ENCODE data around the gene PPP1R13B. TPM values are rescaled to one million over a fixed set of nuclear protein-coding genes. Genes with fewer than 3 reads are reported as not detected.

Gene PPP1R13B
- total RNA-seq, 1 donor from 2014 or later: 53.0 TPM

- Mint-ChIP-seq H3K27ac (no peak overlapping the region), H3K9me3 (no peaks in the 10 kb centered on the region), H3K27me3 (ENCODE audit: low read depth) (no peaks in the 10 kb centered on the region), H3K36me3 (peaks cover 13% of the 10 kb centered on the region), H3K4me3 (no peak overlapping the region), H3K4me1 (no peaks in the 10 kb centered on the region)
- TF ChIP-seq, protein P1, sequence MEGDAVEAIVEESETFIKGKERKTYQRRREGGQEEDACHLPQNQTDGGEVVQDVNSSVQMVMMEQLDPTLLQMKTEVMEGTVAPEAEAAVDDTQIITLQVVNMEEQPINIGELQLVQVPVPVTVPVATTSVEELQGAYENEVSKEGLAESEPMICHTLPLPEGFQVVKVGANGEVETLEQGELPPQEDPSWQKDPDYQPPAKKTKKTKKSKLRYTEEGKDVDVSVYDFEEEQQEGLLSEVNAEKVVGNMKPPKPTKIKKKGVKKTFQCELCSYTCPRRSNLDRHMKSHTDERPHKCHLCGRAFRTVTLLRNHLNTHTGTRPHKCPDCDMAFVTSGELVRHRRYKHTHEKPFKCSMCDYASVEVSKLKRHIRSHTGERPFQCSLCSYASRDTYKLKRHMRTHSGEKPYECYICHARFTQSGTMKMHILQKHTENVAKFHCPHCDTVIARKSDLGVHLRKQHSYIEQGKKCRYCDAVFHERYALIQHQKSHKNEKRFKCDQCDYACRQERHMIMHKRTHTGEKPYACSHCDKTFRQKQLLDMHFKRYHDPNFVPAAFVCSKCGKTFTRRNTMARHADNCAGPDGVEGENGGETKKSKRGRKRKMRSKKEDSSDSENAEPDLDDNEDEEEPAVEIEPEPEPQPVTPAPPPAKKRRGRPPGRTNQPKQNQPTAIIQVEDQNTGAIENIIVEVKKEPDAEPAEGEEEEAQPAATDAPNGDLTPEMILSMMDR (IDR thresholded peaks at IDR 0.05; ENCODE audit: unreplicated experiment): no peak
- no peak for DNase-seq (ENCODE audit: low spot score in 2 of 2, unreplicated experiment in 2 of 2)
These were observed 159.7 kb downstream of the PPP1R13B start for GRCh38 chr14:103687712-103688111.

DNA sequence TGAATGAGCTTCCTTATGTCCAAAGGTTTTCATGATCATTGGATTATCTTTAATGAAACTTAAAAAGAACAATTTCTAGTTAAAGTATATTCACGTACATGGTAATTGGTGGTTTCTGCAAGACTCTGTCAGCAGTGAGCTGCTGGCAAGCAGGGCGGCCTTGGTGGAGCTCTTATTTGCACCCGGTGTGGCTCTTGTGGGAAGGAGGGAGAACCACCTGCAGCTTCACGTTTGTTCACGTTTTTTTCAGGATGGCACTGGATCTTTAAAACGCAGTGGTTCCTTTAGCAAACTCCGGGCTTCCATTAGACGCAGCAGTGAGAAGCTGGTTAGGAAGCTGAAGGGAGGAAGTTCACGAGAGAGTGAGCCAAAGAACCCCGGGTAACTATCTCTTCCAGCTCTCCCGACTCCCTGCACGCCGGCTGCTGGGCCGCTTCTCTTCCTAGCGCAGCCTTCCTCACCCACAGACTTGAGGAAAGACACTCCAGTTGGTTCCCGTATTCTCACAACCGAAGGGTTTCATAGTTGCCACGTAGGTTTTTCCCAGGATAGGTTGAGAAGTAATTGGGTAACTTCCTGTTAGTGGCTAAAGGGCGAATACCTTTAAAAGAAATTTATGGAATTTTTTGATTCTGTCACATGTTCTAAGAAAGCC is 160.4 kb downstream of the PPP1R13B start:
- no peaks in the 10 kb centered on the region for H3K9me3 Mint-ChIP-seq
- no peaks in the 10 kb centered on the region for H3K4me1 Mint-ChIP-seq
- DNase-seq (ENCODE audit: low spot score in 2 of 2, unreplicated experiment in 2 of 2): no peak
- TF ChIP-seq, protein P1 (IDR thresholded peaks at IDR 0.05; ENCODE audit: unreplicated experiment): no peak
- peaks cover 13% of the 10 kb centered on the region for H3K36me3 Mint-ChIP-seq
- no peak overlapping the region for H3K4me3 Mint-ChIP-seq
- peak overlapping the region; percentile 72 for H3K27ac Mint-ChIP-seq
- H3K27me3 Mint-ChIP-seq (ENCODE audit: low read depth): no peaks in the 10 kb centered on the region

DNA sequence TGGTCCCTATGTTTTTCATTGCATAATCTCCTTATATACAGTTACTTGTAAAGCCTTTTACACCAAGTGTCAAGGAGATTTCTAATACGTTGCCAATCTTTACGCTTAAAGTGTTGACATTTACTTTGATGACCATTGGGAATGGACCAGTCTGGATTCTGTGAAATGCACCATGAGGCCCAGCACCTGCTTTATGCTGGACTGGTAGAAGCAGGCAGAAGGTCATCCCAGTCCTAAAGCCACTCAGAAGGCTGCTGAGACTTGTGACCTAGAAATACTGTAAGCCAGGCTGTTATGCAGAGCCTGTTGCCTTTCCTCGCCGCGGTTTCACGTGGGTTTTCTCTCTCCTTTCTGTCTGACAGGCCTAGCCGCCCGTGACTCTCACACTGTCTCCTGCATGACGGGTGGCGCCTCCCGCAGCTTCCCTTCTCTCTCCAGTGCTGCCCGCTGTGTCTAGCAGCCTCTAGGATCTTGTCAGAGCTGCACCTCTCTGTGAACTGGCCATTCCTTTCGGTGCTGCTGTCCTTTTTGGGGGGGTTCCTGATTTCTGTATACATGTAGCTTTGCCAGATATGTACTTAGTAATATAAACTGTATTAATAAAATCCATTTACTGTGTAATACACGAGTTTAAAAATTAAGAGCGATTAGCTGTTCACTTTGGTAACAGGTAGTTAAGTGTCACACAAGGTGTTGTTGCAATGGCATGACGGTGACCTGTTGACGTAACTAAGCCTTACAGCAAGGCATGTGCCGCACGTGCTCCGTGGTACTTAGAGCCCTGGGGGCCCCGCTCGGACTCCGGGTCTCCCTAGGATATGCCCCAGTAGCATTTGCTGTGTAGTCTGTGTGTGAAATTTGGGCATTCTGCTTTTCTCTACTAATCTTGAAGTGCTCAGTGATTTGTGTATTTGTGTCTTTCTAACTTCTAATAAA is 161.8 kb downstream of the PPP1R13B start:
- Mint-ChIP-seq H3K4me1 (no peaks in the 10 kb centered on the region), H3K4me3 (no peak overlapping the region), H3K27ac (no peak overlapping the region), H3K36me3 (peaks cover 20% of the 10 kb centered on the region), H3K27me3 (ENCODE audit: low read depth) (no peaks in the 10 kb centered on the region), H3K9me3 (no peaks in the 10 kb centered on the region)
- TF ChIP-seq, protein P1 (IDR thresholded peaks at IDR 0.05; ENCODE audit: unreplicated experiment): no peak
- DNase-seq (ENCODE audit: low spot score in 2 of 2, unreplicated experiment in 2 of 2): no peak

- Mint-ChIP-seq H3K36me3 (peaks cover 23% of the 10 kb centered on the region), H3K27ac (no peak overlapping the region), H3K4me1 (no peaks in the 10 kb centered on the region)
These were observed 162.5 kb downstream of the PPP1R13B start for GRCh38 chr14:103684871-103685270.

GRCh38 chr14:103684471-103684870 is 162.9 kb downstream of the PPP1R13B start:
- H3K27me3 Mint-ChIP-seq (ENCODE audit: low read depth): no peaks in the 10 kb centered on the region
- peaks cover 25% of the 10 kb centered on the region for H3K36me3 Mint-ChIP-seq
- TF ChIP-seq, protein P1 (IDR thresholded peaks at IDR 0.05; ENCODE audit: unreplicated experiment): no peak
- H3K4me1 Mint-ChIP-seq: no peaks in the 10 kb centered on the region
- no peak overlapping the region for H3K4me3 Mint-ChIP-seq
- H3K27ac Mint-ChIP-seq: no peak overlapping the region
- no peak for DNase-seq (ENCODE audit: low spot score in 2 of 2, unreplicated experiment in 2 of 2)
- no peaks in the 10 kb centered on the region for H3K9me3 Mint-ChIP-seq

More at GRCh38 chr14:103684871-103685270, 162.5 kb downstream of the PPP1R13B start:
- no peak for DNase-seq (ENCODE audit: low spot score in 2 of 2, unreplicated experiment in 2 of 2)
- Mint-ChIP-seq H3K4me3 (no peak overlapping the region), H3K9me3 (no peaks in the 10 kb centered on the region), H3K27me3 (ENCODE audit: low read depth) (no peaks in the 10 kb centered on the region)
- TF ChIP-seq, protein P1 (IDR thresholded peaks at IDR 0.05; ENCODE audit: unreplicated experiment): no peak

Other genes with a start within 250 kb of the PPP1R13B start
- gene KLC1, start 218.4 kb downstream of the PPP1R13B start, total RNA-seq: 156 to 163 TPM (median 157 TPM) in 3 replicates
- gene XRCC3, start 132.1 kb downstream of the PPP1R13B start, total RNA-seq: 17.0 to 19.7 TPM (median 19.2 TPM) in 3 replicates
- gene ZFYVE21, start 131.8 kb downstream of the PPP1R13B start, total RNA-seq: 32.9 to 40.2 TPM (median 37.3 TPM) in 3 replicates
- gene TDRD9, start 80.9 kb upstream of the PPP1R13B start, total RNA-seq: not detected in 3 replicates
- not detected in 3 replicates for gene RD3L, start 95.0 kb upstream of the PPP1R13B start, total RNA-seq
- gene ASPG, start 238.1 kb upstream of the PPP1R13B start, total RNA-seq: 3.3 to 4.0 TPM (median 3.6 TPM) in 3 replicates

Data from mesothelial cell of epicardium (in vitro differentiated cells).